GM23248 (cell line): ENCODE data around the gene KRT31. TPM values are rescaled to one million over a fixed set of nuclear protein-coding genes. Genes with fewer than 3 reads are reported as not detected.
"Not testable (repeated sequence)": the region's sequence is repeated elsewhere in the genome, so short reads cannot be mapped to it uniquely, and the experiment has no call there.

ENCODE experiments used
- DNase-seq: peaks from one replicate; pipeline ENCODE4 v3.0.0-alpha.2; 2015
- H2AFZ ChIP-seq: fragments of 200-600 bp; sonication (generic); 2 replicates; pipeline ENCODE4 v1.6.1; 2016; ENCODE audit warnings: antibody characterized with exemption
- H3F3A ChIP-seq: fragments of 200-600 bp; sonication (generic); 2 replicates; pipeline ENCODE4 v1.6.1; 2016; ENCODE audit warnings: mild to moderate bottlenecking, antibody characterized with exemption, mixed run types; ENCODE audit not compliant: insufficient read depth
- H3K27ac ChIP-seq: fragments of 200-600 bp; sonication (generic); 2 replicates; pipeline ENCODE4 v1.5.1; 2016; ENCODE audit warnings: mild to moderate bottlenecking
- H3K27me3 ChIP-seq: fragments of 200-600 bp; sonication (generic); replicated peaks from 2 replicates; pipeline ENCODE4 v1.6.1; 2016; ENCODE audit warnings: mild to moderate bottlenecking; ENCODE audit not compliant: insufficient read depth
- H3K36me3 ChIP-seq: fragments of 200-600 bp; sonication (generic); 2 replicates; pipeline ENCODE4 v1.6.1; 2016; ENCODE audit warnings: low read depth, mild to moderate bottlenecking
- H3K4me1 ChIP-seq: fragments of 200-600 bp; sonication (generic); 2 replicates; pipeline ENCODE4 v1.6.1; 2016; ENCODE audit warnings: mild to moderate bottlenecking; ENCODE audit not compliant: insufficient read depth
- H3K4me2 ChIP-seq: fragments of 200-600 bp; sonication (generic); one replicate; pipeline ENCODE4 v1.6.1; 2016; ENCODE audit warnings: mild to moderate bottlenecking; ENCODE audit not compliant: unreplicated experiment
- H3K4me3 ChIP-seq: fragments of 200-600 bp; sonication (generic); 2 replicates; pipeline ENCODE4 v1.5.1; 2016; ENCODE audit warnings: mild to moderate bottlenecking
- H3K79me2 ChIP-seq: fragments of 200-600 bp; sonication (generic); 2 replicates; pipeline ENCODE4 v1.6.1; 2016; ENCODE audit warnings: mild to moderate bottlenecking; ENCODE audit not compliant: insufficient read depth
- H3K9ac ChIP-seq: fragments of 200-600 bp; sonication (generic); 2 replicates; pipeline ENCODE4 v1.6.1; 2016; ENCODE audit warnings: mild to moderate bottlenecking
- H3K9me2 ChIP-seq: fragments of 200-600 bp; sonication (generic); 2 replicates; pipeline ENCODE4 v1.6.1; 2016; ENCODE audit warnings: mixed run types, mild to moderate bottlenecking, moderate library complexity; ENCODE audit not compliant: insufficient read depth
- H3K9me3 ChIP-seq: fragments of 200-600 bp; sonication (generic); one replicate; pipeline ENCODE4 v1.6.1; 2017; ENCODE audit warnings: low read depth
- H4K20me1 ChIP-seq: fragments of 200-600 bp; sonication (generic); 2 replicates; pipeline ENCODE4 v1.6.0; 2016; ENCODE audit not compliant: insufficient read depth
- EZH2 ChIP-seq: fragments of 200-600 bp; sonication (generic); IDR thresholded peaks from 2 replicates; pipeline ENCODE4 v1.6.1; 2018; ENCODE audit warnings: antibody characterized with exemption, mild to moderate bottlenecking; ENCODE audit not compliant: insufficient read depth, poor library complexity, severe bottlenecking
- EZH2phosphoT487 ChIP-seq: fragments of 200-600 bp; sonication (generic); IDR thresholded peaks from 2 replicates; pipeline ENCODE4 v1.6.1; 2018; ENCODE audit warnings: antibody characterized with exemption, moderate library complexity, mild to moderate bottlenecking, low read depth; ENCODE audit not compliant: insufficient read depth
- WGBS, 2 experiments: methylation state at CpG; one replicate each; pipeline ENCODE4 v1.1.6; 2015 to 2017; ENCODE audit warnings: low lambda C conversion rate in 2 of 2, low coverage in 1 of 2; ENCODE audit errors: missing lambda C conversion rate in 2 of 2; 5-methylcytosine and 5-hydroxymethylcytosine counted together
- in situ Hi-C: fragments of 300-500 bp; cut with MboI; formaldehyde crosslinking; loops from 2 replicates; pipeline ENCODE4 v1.15.0; 2020
- polyA plus RNA-seq: library from polyadenylated mRNA; unstranded; fragments of >200 nt; fragmentation: Nextera tagmentation; extraction: Ambion mirVana; gene quantifications from 2 replicates; pipeline ENCODE4 v1.2.1, GENCODE V29; 2016
- total RNA-seq: library from RNA; depleted of rRNA; stranded (reverse); fragments of >200 nt; shearing (Covaris generic); gene quantifications from 2 replicates; pipeline ENCODE4 v1.2.3, GENCODE V29; 2014; rRNA removed

KRT31 gene
- total and polyA plus RNA-seq, 2 experiments from 2014 or later, result not detected

DNA sequence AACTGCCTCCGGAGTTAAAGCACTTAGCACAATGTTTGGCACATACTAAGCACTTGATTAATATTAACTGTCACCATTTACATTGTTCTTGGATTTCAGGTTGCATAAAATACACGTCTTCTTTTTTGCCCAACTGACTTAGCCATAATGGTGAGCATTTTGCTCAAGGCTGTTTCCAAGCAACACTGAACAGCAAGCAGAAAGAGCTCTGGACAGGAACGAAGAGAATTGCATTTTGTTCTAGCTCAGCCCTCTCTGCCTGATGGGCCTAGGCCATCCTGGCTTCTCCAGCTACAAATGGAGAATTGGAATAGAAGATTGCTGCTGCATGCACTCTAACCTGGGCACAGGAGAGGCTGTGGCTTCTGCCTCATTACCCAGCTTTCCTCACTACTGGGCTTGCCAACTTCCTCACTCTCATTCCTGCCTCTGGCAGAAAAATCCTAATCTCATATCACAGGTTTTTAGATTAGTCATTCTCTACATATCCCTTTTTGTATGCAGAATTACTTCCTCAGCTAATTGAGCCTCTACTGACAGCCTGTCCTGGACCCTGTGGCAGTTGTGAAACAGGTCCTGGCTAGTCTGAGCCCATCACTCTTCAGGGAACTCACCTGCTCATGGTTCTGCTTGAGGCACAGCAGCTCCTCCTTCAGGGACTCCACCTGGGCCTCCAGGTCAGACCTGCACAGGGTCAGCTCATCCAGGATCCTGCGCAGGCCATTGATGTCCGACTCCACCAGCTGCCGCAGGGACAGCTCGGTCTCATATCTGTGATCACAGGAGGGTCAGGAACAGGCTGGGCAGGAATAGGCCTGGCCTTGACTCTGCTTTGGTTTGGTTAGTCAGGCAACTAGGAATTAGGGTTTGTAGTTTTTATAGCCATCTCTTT lies 49.3 kb downstream of the KRT31 start:
- TF ChIP-seq EZH2 (no peak), EZH2phosphoT487 (no peak)
- Histone ChIP-seq H3K9ac (no peak overlapping the region), H3K4me1 (no peaks in the 10 kb centered on the region), H2AFZ (no peak overlapping the region), H3F3A (no peaks in the 10 kb centered on the region), H3K79me2 (no peaks in the 10 kb centered on the region), H4K20me1 (no peaks in the 10 kb centered on the region), H3K27me3 (no peaks in the 10 kb centered on the region), H3K27ac (no peak overlapping the region), H3K9me3 (no peaks in the 10 kb centered on the region), H3K36me3 (no peaks in the 10 kb centered on the region), H3K4me3 (no peak overlapping the region), H3K9me2 (no peaks in the 10 kb centered on the region), H3K4me2 (no peak overlapping the region)
- 73% methylated on average over 7 of the region's 7 CpGs for WGBS, 2 experiments
- no peak for DNase-seq
- in situ Hi-C loops, result loop anchor here (25.0 kb wide), 1 partner anchor 314 kb away; no protein-coding TSS in a partner anchor

- not testable (repeated sequence) for H3K79me2 ChIP-seq, H3K4me3 ChIP-seq, H3K9ac ChIP-seq, H4K20me1 ChIP-seq, DNase-seq, H3K4me1 ChIP-seq, H2AFZ ChIP-seq, H3K36me3 ChIP-seq, H3K4me2 ChIP-seq, H3K9me2 ChIP-seq, H3K27me3 ChIP-seq, H3F3A ChIP-seq, H3K9me3 ChIP-seq, H3K27ac ChIP-seq
- in situ Hi-C loops, result loop anchor here (25.0 kb wide), 1 partner anchor 316 kb away; no protein-coding TSS in a partner anchor
- 84 to 88% methylated on average over 14 to 16 of the region's 16 CpGs for WGBS, 2 experiments
Measured at GRCh38 chr17:41346421-41346820, 51.0 kb downstream of the KRT31 start.

GRCh38 chr17:41345992-41346391 lies 51.4 kb downstream of the KRT31 start:
- no peak for TF ChIP-seq EZH2phosphoT487
- TF ChIP-seq EZH2, result no peak
- H3K27me3 ChIP-seq, result no peaks in the 10 kb centered on the region
- H2AFZ ChIP-seq, result no peak overlapping the region
- H3K4me3 ChIP-seq, result no peak overlapping the region
- no peaks in the 10 kb centered on the region for H3K36me3 ChIP-seq
- 92 to 95% methylated on average over 3 of the region's 3 CpGs for WGBS, 2 experiments
- no peaks in the 10 kb centered on the region for H3K9me3 ChIP-seq
- no peaks in the 10 kb centered on the region for H3K4me1 ChIP-seq
- H3K27ac ChIP-seq, result no peak overlapping the region
- no peaks in the 10 kb centered on the region for H3K79me2 ChIP-seq
- H3F3A ChIP-seq, result no peaks in the 10 kb centered on the region
- H3K4me2 ChIP-seq, result no peak overlapping the region
- H4K20me1 ChIP-seq, result no peaks in the 10 kb centered on the region
- H3K9ac ChIP-seq, result no peak overlapping the region
- H3K9me2 ChIP-seq, result no peaks in the 10 kb centered on the region
- in situ Hi-C loops, result loop anchor here (25.0 kb wide), 1 partner anchor 316 kb away; no protein-coding TSS in a partner anchor
- DNase-seq, result no peak

Other genes with a start within 250 kb of the KRT31 start
Only the 30 nearest of the 31 such genes appear.
- gene KRTAP4-4, start 236.9 kb downstream of the KRT31 start, total RNA-seq, result not detected in 2 replicates
- not detected in 2 replicates for gene KRTAP4-4, start 236.9 kb downstream of the KRT31 start, polyA plus RNA-seq
- gene KRTAP4-3, start 229.4 kb downstream of the KRT31 start, total RNA-seq, result not detected in 2 replicates
- not detected in 2 replicates for gene KRTAP4-3, start 229.4 kb downstream of the KRT31 start, polyA plus RNA-seq
- not detected in 2 replicates for gene KRTAP4-2, start 219.4 kb downstream of the KRT31 start, total RNA-seq
- not detected in 2 replicates for gene KRTAP4-2, start 219.4 kb downstream of the KRT31 start, polyA plus RNA-seq
- gene KRTAP4-1, start 212.7 kb downstream of the KRT31 start, total RNA-seq, result 0.76 TPM in 1 of 2 replicates, not detected in the other
- gene KRTAP4-1, start 212.7 kb downstream of the KRT31 start, polyA plus RNA-seq, result not detected in 2 replicates
- not detected in 2 replicates for gene KRTAP9-1, start 207.7 kb downstream of the KRT31 start, total RNA-seq
- gene KRTAP9-1, start 207.7 kb downstream of the KRT31 start, polyA plus RNA-seq, result not detected in 2 replicates
- gene KRTAP9-2, start 171.0 kb downstream of the KRT31 start, total RNA-seq, result not detected in 2 replicates
- not detected in 2 replicates for gene KRTAP9-2, start 171.0 kb downstream of the KRT31 start, polyA plus RNA-seq
- not detected in 2 replicates for gene KRTAP9-3, start 165.2 kb downstream of the KRT31 start, total RNA-seq
- gene KRTAP9-3, start 165.2 kb downstream of the KRT31 start, polyA plus RNA-seq, result not detected in 2 replicates
- not detected in 2 replicates for gene KRTAP9-8, start 159.6 kb downstream of the KRT31 start, total RNA-seq
- gene KRTAP9-8, start 159.6 kb downstream of the KRT31 start, polyA plus RNA-seq, result not detected in 2 replicates
- not detected in 2 replicates for gene KRTAP9-4, start 147.9 kb downstream of the KRT31 start, total RNA-seq
- gene KRTAP9-4, start 147.9 kb downstream of the KRT31 start, polyA plus RNA-seq, result not detected in 2 replicates
- not detected in 2 replicates for gene KRTAP9-9, start 142.2 kb downstream of the KRT31 start, total RNA-seq
- not detected in 2 replicates for gene KRTAP9-9, start 142.2 kb downstream of the KRT31 start, polyA plus RNA-seq
- not detected in 2 replicates for gene KRTAP9-6, start 132.2 kb downstream of the KRT31 start, total RNA-seq
- gene KRTAP9-6, start 132.2 kb downstream of the KRT31 start, polyA plus RNA-seq, result not detected in 2 replicates
- not detected in 2 replicates for gene KRTAP9-7, start 121.9 kb downstream of the KRT31 start, total RNA-seq
- gene KRTAP9-7, start 121.9 kb downstream of the KRT31 start, polyA plus RNA-seq, result not detected in 2 replicates
- not detected in 2 replicates for gene KRTAP29-1, start 94.8 kb downstream of the KRT31 start, total RNA-seq
- gene KRTAP29-1, start 94.8 kb downstream of the KRT31 start, polyA plus RNA-seq, result not detected in 2 replicates
- not detected in 2 replicates for gene KRTAP16-1, start 88.3 kb downstream of the KRT31 start, total RNA-seq
- not detected in 2 replicates for gene KRTAP16-1, start 88.3 kb downstream of the KRT31 start, polyA plus RNA-seq
- gene KRTAP17-1, start 81.9 kb downstream of the KRT31 start, total RNA-seq, result not detected in 2 replicates
- gene KRTAP17-1, start 81.9 kb downstream of the KRT31 start, polyA plus RNA-seq, result not detected in 2 replicates
- not detected in 2 replicates for gene KRT33A, start 46.8 kb downstream of the KRT31 start, total RNA-seq
- gene KRT33A, start 46.8 kb downstream of the KRT31 start, polyA plus RNA-seq, result not detected in 2 replicates
- 0.25 and 0.76 TPM in 2 replicates for gene KRT33B, start 27.8 kb downstream of the KRT31 start, total RNA-seq
- gene KRT33B, start 27.8 kb downstream of the KRT31 start, polyA plus RNA-seq, result 1.0 and 1.2 TPM in 2 replicates
- 73.5 and 77.8 TPM in 2 replicates for gene KRT34, start 15.3 kb downstream of the KRT31 start, total RNA-seq
- gene KRT34, start 15.3 kb downstream of the KRT31 start, polyA plus RNA-seq, result 39.8 and 42.2 TPM in 2 replicates
- gene KRT37, start 27.0 kb upstream of the KRT31 start, total RNA-seq, result not detected in 2 replicates
- not detected in 2 replicates for gene KRT37, start 27.0 kb upstream of the KRT31 start, polyA plus RNA-seq
- gene KRT38, start 43.4 kb upstream of the KRT31 start, total RNA-seq, result not detected in 2 replicates
- not detected in 2 replicates for gene KRT38, start 43.4 kb upstream of the KRT31 start, polyA plus RNA-seq
- gene KRT32, start 69.8 kb upstream of the KRT31 start, total RNA-seq, result not detected in 2 replicates
- gene KRT32, start 69.8 kb upstream of the KRT31 start, polyA plus RNA-seq, result not detected in 2 replicates
- not detected in 2 replicates for gene KRT35, start 83.5 kb upstream of the KRT31 start, total RNA-seq
- gene KRT35, start 83.5 kb upstream of the KRT31 start, polyA plus RNA-seq, result not detected in 2 replicates
- not detected in 2 replicates for gene KRT36, start 92.3 kb upstream of the KRT31 start, total RNA-seq
- not detected in 2 replicates for gene KRT36, start 92.3 kb upstream of the KRT31 start, polyA plus RNA-seq
- 0.76 TPM in 1 of 2 replicates, not detected in the other for gene KRT13, start 108.0 kb upstream of the KRT31 start, total RNA-seq
- gene KRT13, start 108.0 kb upstream of the KRT31 start, polyA plus RNA-seq, result not detected in 2 replicates
- 0.65 and 1.1 TPM in 2 replicates for gene KRT15, start 121.3 kb upstream of the KRT31 start, total RNA-seq
- gene KRT15, start 121.3 kb upstream of the KRT31 start, polyA plus RNA-seq, result 2.3 and 2.7 TPM in 2 replicates
- 65.4 and 71.5 TPM in 2 replicates for gene KRT19, start 130.7 kb upstream of the KRT31 start, total RNA-seq
- 95.5 and 100 TPM in 2 replicates for gene KRT19, start 130.7 kb upstream of the KRT31 start, polyA plus RNA-seq
- not detected in 2 replicates for gene KRT9, start 174.5 kb upstream of the KRT31 start, total RNA-seq
- gene KRT9, start 174.5 kb upstream of the KRT31 start, polyA plus RNA-seq, result not detected in 2 replicates
- gene KRT14, start 189.3 kb upstream of the KRT31 start, total RNA-seq, result 0.25 TPM in 1 of 2 replicates, not detected in the other
- gene KRT14, start 189.3 kb upstream of the KRT31 start, polyA plus RNA-seq, result 0.90 and 0.93 TPM in 2 replicates
- 0.38 and 2.5 TPM in 2 replicates for gene KRT16, start 215.2 kb upstream of the KRT31 start, total RNA-seq
- gene KRT16, start 215.2 kb upstream of the KRT31 start, polyA plus RNA-seq, result 0.90 and 1.2 TPM in 2 replicates
- gene KRT17, start 227.0 kb upstream of the KRT31 start, total RNA-seq, result 0.51 and 3.8 TPM in 2 replicates
- 1.4 and 1.8 TPM in 2 replicates for gene KRT17, start 227.0 kb upstream of the KRT31 start, polyA plus RNA-seq